ENCODE results near the gene SLC22A1. TPM values are rescaled to one million over a fixed set of nuclear protein-coding genes. Genes with fewer than 3 reads are reported as not detected.
"Not testable (repeated sequence)": the region's sequence is repeated elsewhere in the genome, so short reads cannot be mapped to it uniquely, and the experiment has no call there.

Gene SLC22A1
- total RNA-seq, 1 donor from 2014 or later, result 3.2 TPM

- TF ChIP-seq EZH2 (IDR thresholded peaks at IDR 0.05; ENCODE audit: insufficient read depth, low read length), result no peak
- TF ChIP-seq CTCF (IDR thresholded peaks at IDR 0.05; ENCODE audit: insufficient read depth, low read depth, low read length), result no peak
- no peak overlapping the region for H3K27ac Mint-ChIP-seq (ENCODE audit: unreplicated experiment)
- H3K4me3 ChIP-seq (ENCODE audit: insufficient read depth, low read depth, low read length), result no peak overlapping the region
- no peaks in the 10 kb centered on the region for H3K9me3 ChIP-seq (ENCODE audit: insufficient read depth, low read depth, low read length)
- no peak overlapping the region for H2AFZ ChIP-seq (ENCODE audit: low read depth, low read length)
- no peak overlapping the region for H3K9ac ChIP-seq (ENCODE audit: low read length)
- peaks cover 10% of the 10 kb centered on the region for H3K36me3 Mint-ChIP-seq (ENCODE audit: low read depth, unreplicated experiment)
- peaks cover 4% of the 10 kb centered on the region for H3K4me1 ChIP-seq (ENCODE audit: insufficient read depth, low read length)
- no peak overlapping the region for H3K4me3 Mint-ChIP-seq (ENCODE audit: unreplicated experiment)
- H4K20me1 ChIP-seq (ENCODE audit: insufficient read depth, low read length), result no peaks in the 10 kb centered on the region
- H3K4me2 ChIP-seq (ENCODE audit: low read length), result no peak overlapping the region
- peaks cover 21% of the 10 kb centered on the region for H3K27me3 Mint-ChIP-seq (ENCODE audit: low read depth, unreplicated experiment)
- no peaks in the 10 kb centered on the region for H3K79me2 ChIP-seq (ENCODE audit: insufficient read depth, low read length)
- no peaks in the 10 kb centered on the region for H3K27me3 ChIP-seq (ENCODE audit: insufficient read depth, low read length)
- no peaks in the 10 kb centered on the region for H3K36me3 ChIP-seq (ENCODE audit: insufficient read depth, low read length)
- peaks cover 8% of the 10 kb centered on the region for H3K4me1 Mint-ChIP-seq (ENCODE audit: low read depth, unreplicated experiment)
- peaks cover 2% of the 10 kb centered on the region for H3K9me3 Mint-ChIP-seq (ENCODE audit: unreplicated experiment)
- DNase-seq (ENCODE audit: low read depth) (peak; percentile 13), FAIRE-seq (no peak)
- H3K27ac ChIP-seq (ENCODE audit: low read depth, low read length), result no peak overlapping the region
Measured at GRCh38 chr6:160132776-160133338, 11.2 kb downstream of the SLC22A1 start.

GRCh38 chr6:160133441-160134336 is 12.1 kb downstream of the SLC22A1 start:
- no peak overlapping the region for H3K4me3 ChIP-seq (ENCODE audit: insufficient read depth, low read depth, low read length)
- Mint-ChIP-seq H3K4me1 (ENCODE audit: low read depth, unreplicated experiment) (peaks cover 12% of the 10 kb centered on the region), H3K27ac (ENCODE audit: unreplicated experiment) (no peak overlapping the region), H3K9me3 (ENCODE audit: unreplicated experiment) (peaks cover 2% of the 10 kb centered on the region), H3K4me3 (ENCODE audit: unreplicated experiment) (no peak overlapping the region), H3K36me3 (ENCODE audit: low read depth, unreplicated experiment) (peaks cover 11% of the 10 kb centered on the region), H3K27me3 (ENCODE audit: low read depth, unreplicated experiment) (peaks cover 21% of the 10 kb centered on the region)
- H3K36me3 ChIP-seq (ENCODE audit: insufficient read depth, low read length), result no peaks in the 10 kb centered on the region
- no peak overlapping the region for H3K27ac ChIP-seq (ENCODE audit: low read depth, low read length)
- DNase-seq (ENCODE audit: low read depth) (no peak), FAIRE-seq (no peak)
- no peaks in the 10 kb centered on the region for H3K9me3 ChIP-seq (ENCODE audit: insufficient read depth, low read depth, low read length)
- peaks cover 8% of the 10 kb centered on the region for H3K4me1 ChIP-seq (ENCODE audit: insufficient read depth, low read length)
- H2AFZ ChIP-seq (ENCODE audit: low read depth, low read length), result no peak overlapping the region
- TF ChIP-seq CTCF (IDR thresholded peaks at IDR 0.05; ENCODE audit: insufficient read depth, low read depth, low read length), result no peak
- no peak for TF ChIP-seq EZH2 (IDR thresholded peaks at IDR 0.05; ENCODE audit: insufficient read depth, low read length)
- no peak overlapping the region for H3K9ac ChIP-seq (ENCODE audit: low read length)
- no peak overlapping the region for H3K4me2 ChIP-seq (ENCODE audit: low read length)
- no peaks in the 10 kb centered on the region for H3K27me3 ChIP-seq (ENCODE audit: insufficient read depth, low read length)
- H4K20me1 ChIP-seq (ENCODE audit: insufficient read depth, low read length), result no peaks in the 10 kb centered on the region
- H3K79me2 ChIP-seq (ENCODE audit: insufficient read depth, low read length), result no peaks in the 10 kb centered on the region

- H4K20me1 ChIP-seq (ENCODE audit: insufficient read depth, low read length); H3K36me3 ChIP-seq (ENCODE audit: insufficient read depth, low read length); H3K27ac Mint-ChIP-seq (ENCODE audit: unreplicated experiment); H3K4me3 Mint-ChIP-seq (ENCODE audit: unreplicated experiment); H3K9me3 Mint-ChIP-seq (ENCODE audit: unreplicated experiment); H3K79me2 ChIP-seq (ENCODE audit: insufficient read depth, low read length); FAIRE-seq; H3K4me2 ChIP-seq (ENCODE audit: low read length); H3K4me3 ChIP-seq (ENCODE audit: insufficient read depth, low read depth, low read length); H3K9ac ChIP-seq (ENCODE audit: low read length); H3K9me3 ChIP-seq (ENCODE audit: insufficient read depth, low read depth, low read length); H2AFZ ChIP-seq (ENCODE audit: low read depth, low read length); H3K27me3 ChIP-seq (ENCODE audit: insufficient read depth, low read length); H3K27ac ChIP-seq (ENCODE audit: low read depth, low read length); DNase-seq (ENCODE audit: low read depth): not testable (repeated sequence)
- Mint-ChIP-seq H3K36me3 (ENCODE audit: low read depth, unreplicated experiment) (peaks cover 11% of the 10 kb centered on the region), H3K4me1 (ENCODE audit: low read depth, unreplicated experiment) (peaks cover 17% of the 10 kb centered on the region), H3K27me3 (ENCODE audit: low read depth, unreplicated experiment) (peaks cover 21% of the 10 kb centered on the region)
- H3K4me1 ChIP-seq (ENCODE audit: insufficient read depth, low read length), result peaks cover 15% of the 10 kb centered on the region
Measured at GRCh38 chr6:160134337-160134751, 12.7 kb downstream of the SLC22A1 start.

Measured in astrocyte (in vitro differentiated cells and primary cell).